RWPE2 (cell line): ENCODE results near the gene GH1.
"Not testable (repeated sequence)": the region's sequence is repeated elsewhere in the genome, so short reads cannot be mapped to it uniquely, and the experiment has no call there.

Source experiments
- ATAC-seq: fragments of 200-7000 bp; cut with Tn5 transposase; 3 replicates; pipeline ENCODE4 v1.9.1; 2021; ENCODE audit warnings: low read depth
- DNase-seq: peaks from one replicate; pipeline ENCODE4 v3.0.0-alpha.2; 2020; ENCODE audit warnings: low spot score
- H3K27ac ChIP-seq: fragments of 450-650 bp; 2 replicates; pipeline ENCODE4 v1.5.1; 2017; ENCODE audit warnings: mild to moderate bottlenecking; ENCODE audit not compliant: poor library complexity, severe bottlenecking
- H3K27me3 ChIP-seq: fragments of 250-450 bp; sonication (Bioruptor Pico); 2 replicates; pipeline ENCODE4 v1.5.1; 2021; ENCODE audit warnings: mild to moderate bottlenecking, moderate library complexity; ENCODE audit not compliant: insufficient read depth, poor library complexity, severe bottlenecking
- H3K36me3 ChIP-seq: fragments of 250-450 bp; sonication (Bioruptor Pico); 2 replicates; pipeline ENCODE4 v1.5.1; 2020; ENCODE audit warnings: low read depth, mild to moderate bottlenecking, moderate library complexity
- H3K4me1 ChIP-seq: fragments of 250-450 bp; sonication (Bioruptor Pico); 2 replicates; pipeline ENCODE4 v1.5.1; 2021; ENCODE audit warnings: mild to moderate bottlenecking, moderate library complexity; ENCODE audit not compliant: insufficient read depth, poor library complexity, severe bottlenecking
- H3K4me3 ChIP-seq: fragments of 250-450 bp; sonication (Bioruptor Pico); 2 replicates; pipeline ENCODE4 v1.5.1; 2021; ENCODE audit warnings: mild to moderate bottlenecking, moderate library complexity; ENCODE audit not compliant: severe bottlenecking
- H3K9me3 ChIP-seq: fragments of 250-450 bp; sonication (Bioruptor Pico); 2 replicates; pipeline ENCODE4 v1.5.1; 2021; ENCODE audit warnings: mild to moderate bottlenecking, moderate library complexity; ENCODE audit not compliant: severe bottlenecking
- CTCF ChIP-seq: fragments of 450-650 bp; IDR thresholded peaks from one replicate; pipeline ENCODE4 v1.5.1; 2017; ENCODE audit warnings: mild to moderate bottlenecking, moderate library complexity; ENCODE audit not compliant: poor library complexity, severe bottlenecking

GH1 gene

DNA sequence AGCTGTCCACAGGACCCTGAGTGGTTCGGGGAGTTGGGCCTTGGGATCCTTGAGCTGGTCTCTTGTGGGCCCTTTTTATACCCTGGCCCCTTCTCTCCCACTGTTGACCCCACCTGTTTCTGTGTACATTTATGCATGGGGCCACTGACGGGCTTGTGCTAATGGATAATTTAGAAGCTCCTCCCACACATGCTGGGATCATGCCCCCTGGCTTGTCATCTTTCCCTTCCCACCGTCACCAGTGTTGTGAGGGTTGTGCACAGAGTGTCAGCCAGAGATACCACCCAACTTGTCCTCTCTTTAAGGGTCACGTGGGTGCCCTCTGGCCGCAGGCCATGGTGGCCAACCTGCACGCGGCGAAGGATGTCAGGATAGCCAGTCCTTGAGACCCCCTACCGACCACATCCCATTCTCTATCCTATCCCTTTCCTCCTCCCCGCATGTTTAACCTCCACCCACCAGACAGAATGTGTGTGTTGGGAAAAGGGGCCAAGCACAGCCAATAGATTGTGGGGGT, at the start of gene GH1:
Gene GH1 (minus strand): TSS at position 51 of the 517 bp plus-strand sequence. CDS start 63 bp downstream, outside the sequence.
- H3K9me3 ChIP-seq, H3K27me3 ChIP-seq, H3K4me1 ChIP-seq, ATAC-seq, H3K27ac ChIP-seq, H3K4me3 ChIP-seq, DNase-seq, H3K36me3 ChIP-seq: not testable (repeated sequence)

DNA sequence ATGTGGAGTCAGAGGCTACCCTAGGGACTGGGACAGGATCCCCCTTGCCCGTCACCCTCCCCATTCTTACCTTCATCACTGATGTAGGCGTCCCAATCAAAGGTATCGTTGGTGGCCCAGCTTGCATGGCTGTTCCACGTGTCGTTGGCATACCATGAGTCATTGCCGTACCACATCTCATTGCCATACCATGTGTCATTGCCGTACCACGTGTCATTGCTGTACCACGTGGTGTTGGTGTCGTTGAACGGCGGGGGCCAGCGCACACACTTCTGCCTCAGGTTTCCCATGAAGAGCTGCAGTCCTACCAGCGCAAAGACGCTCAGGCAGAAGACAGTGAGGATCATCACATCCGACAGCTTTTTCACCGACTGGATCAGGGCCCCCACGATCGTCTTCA, 49.3 kb upstream of the GH1 start:
- no peak for DNase-seq
- no peak for TF ChIP-seq CTCF

DNA sequence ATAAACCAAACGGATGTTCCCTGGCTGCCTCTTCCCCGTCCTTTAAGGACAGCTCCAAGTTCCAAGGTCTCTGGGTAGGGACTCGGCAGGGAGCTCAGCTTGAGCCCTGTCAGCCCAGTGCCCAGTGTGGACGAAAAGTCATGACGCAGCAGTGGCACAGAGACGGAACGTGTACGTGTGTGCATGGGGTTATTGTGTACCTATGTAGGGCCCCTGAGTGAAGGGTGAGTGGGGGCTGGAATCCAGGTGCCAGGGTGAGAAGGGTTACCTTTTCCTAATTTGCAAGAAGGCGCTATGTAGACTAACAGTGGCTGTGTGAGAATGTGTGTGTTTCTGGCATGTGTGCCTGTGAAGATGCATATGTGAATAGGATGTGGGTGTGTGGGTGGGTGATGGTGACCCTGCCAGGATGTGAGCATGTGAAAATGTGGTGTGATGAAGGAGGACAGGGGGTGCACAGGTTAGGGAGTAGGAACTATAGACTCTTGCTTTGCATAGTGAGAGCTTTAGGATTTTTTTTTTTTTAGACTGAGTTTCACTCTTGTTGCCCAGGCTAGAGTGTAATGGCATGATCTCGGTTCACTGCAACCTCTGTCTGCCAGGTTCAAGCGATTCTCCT, 48.1 kb upstream of the GH1 start:
- no peak for TF ChIP-seq CTCF
- Histone ChIP-seq H3K4me3 (no peak overlapping the region), H3K27ac (no peak overlapping the region), H3K36me3 (no peaks in the 10 kb centered on the region), H3K9me3 (no peaks in the 10 kb centered on the region), H3K4me1 (no peaks in the 10 kb centered on the region), H3K27me3 (no peaks in the 10 kb centered on the region)
- ATAC-seq: no peak
- no peak for DNase-seq

More for the DNA sequence above, 49.3 kb upstream of the GH1 start:
- H3K36me3 ChIP-seq: no peaks in the 10 kb centered on the region
- H3K27me3 ChIP-seq: no peaks in the 10 kb centered on the region
- no peaks in the 10 kb centered on the region for H3K4me1 ChIP-seq
- H3K4me3 ChIP-seq: no peak overlapping the region
- no peak overlapping the region for H3K27ac ChIP-seq
- no peak for ATAC-seq
- no peaks in the 10 kb centered on the region for H3K9me3 ChIP-seq

- H3K36me3 ChIP-seq: no peaks in the 10 kb centered on the region
- no peak overlapping the region for H3K27ac ChIP-seq
- no peaks in the 10 kb centered on the region for H3K4me1 ChIP-seq
- ATAC-seq: no peak
- no peak for DNase-seq
- H3K9me3 ChIP-seq: no peaks in the 10 kb centered on the region
- no peaks in the 10 kb centered on the region for H3K27me3 ChIP-seq
- no peak for TF ChIP-seq CTCF
- H3K4me3 ChIP-seq: no peak overlapping the region
Measured at GRCh38 chr17:63963123-63963522, 44.5 kb upstream of the GH1 start.

GRCh38 chr17:63962298-63962744, 43.7 kb upstream of the GH1 start:
- no peak for TF ChIP-seq CTCF
- Histone ChIP-seq H3K36me3 (no peaks in the 10 kb centered on the region), H3K27me3 (no peaks in the 10 kb centered on the region), H3K4me1 (no peaks in the 10 kb centered on the region), H3K9me3 (no peaks in the 10 kb centered on the region), H3K4me3 (no peak overlapping the region), H3K27ac (no peak overlapping the region)
- ATAC-seq (no peak), DNase-seq (no peak)
